ENCODE results near the gene ANXA7.

DNA sequence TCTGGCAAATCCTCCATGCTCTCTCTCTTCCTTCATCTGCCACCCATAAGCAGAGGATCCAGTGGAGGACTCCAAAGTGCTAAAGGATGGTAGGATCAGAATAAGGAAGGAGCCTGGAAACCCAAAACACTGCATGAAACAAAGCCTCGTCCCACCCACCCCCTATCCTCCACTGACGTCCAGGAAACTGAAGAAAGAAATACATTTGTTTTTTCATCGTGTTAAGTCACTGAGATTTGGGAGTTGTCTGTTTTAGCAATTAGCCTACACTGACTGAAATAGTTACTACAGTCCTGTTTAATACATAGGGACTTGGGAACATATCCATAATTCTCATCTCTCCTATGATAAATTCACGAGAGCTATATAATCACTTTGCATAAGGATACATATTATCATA, 14.8 kb downstream of the ANXA7 start:
- TF ChIP-seq EZH2 (IDR thresholded peaks at IDR 0.05; ENCODE audit: borderline replicate concordance, low read depth, low read length, poor library complexity, severe bottlenecking): no peak
- TF ChIP-seq, protein P1, sequence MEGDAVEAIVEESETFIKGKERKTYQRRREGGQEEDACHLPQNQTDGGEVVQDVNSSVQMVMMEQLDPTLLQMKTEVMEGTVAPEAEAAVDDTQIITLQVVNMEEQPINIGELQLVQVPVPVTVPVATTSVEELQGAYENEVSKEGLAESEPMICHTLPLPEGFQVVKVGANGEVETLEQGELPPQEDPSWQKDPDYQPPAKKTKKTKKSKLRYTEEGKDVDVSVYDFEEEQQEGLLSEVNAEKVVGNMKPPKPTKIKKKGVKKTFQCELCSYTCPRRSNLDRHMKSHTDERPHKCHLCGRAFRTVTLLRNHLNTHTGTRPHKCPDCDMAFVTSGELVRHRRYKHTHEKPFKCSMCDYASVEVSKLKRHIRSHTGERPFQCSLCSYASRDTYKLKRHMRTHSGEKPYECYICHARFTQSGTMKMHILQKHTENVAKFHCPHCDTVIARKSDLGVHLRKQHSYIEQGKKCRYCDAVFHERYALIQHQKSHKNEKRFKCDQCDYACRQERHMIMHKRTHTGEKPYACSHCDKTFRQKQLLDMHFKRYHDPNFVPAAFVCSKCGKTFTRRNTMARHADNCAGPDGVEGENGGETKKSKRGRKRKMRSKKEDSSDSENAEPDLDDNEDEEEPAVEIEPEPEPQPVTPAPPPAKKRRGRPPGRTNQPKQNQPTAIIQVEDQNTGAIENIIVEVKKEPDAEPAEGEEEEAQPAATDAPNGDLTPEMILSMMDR (conservative IDR thresholded peaks at IDR 0.05; ENCODE audit: low read depth, low read length): no peak
